Measurements from ENCODE around the gene SLC39A2. TPM values are rescaled to one million over a fixed set of nuclear protein-coding genes. Genes with fewer than 3 reads are reported as not detected.
"Not testable (repeated sequence)": the region's sequence is repeated elsewhere in the genome, so short reads cannot be mapped to it uniquely, and the experiment has no call there.

Gene SLC39A2
- total RNA-seq, 8 experiments from 2014 or later: 0.11 to 0.47 (median 0.39) TPM; not detected in 4

DNA sequence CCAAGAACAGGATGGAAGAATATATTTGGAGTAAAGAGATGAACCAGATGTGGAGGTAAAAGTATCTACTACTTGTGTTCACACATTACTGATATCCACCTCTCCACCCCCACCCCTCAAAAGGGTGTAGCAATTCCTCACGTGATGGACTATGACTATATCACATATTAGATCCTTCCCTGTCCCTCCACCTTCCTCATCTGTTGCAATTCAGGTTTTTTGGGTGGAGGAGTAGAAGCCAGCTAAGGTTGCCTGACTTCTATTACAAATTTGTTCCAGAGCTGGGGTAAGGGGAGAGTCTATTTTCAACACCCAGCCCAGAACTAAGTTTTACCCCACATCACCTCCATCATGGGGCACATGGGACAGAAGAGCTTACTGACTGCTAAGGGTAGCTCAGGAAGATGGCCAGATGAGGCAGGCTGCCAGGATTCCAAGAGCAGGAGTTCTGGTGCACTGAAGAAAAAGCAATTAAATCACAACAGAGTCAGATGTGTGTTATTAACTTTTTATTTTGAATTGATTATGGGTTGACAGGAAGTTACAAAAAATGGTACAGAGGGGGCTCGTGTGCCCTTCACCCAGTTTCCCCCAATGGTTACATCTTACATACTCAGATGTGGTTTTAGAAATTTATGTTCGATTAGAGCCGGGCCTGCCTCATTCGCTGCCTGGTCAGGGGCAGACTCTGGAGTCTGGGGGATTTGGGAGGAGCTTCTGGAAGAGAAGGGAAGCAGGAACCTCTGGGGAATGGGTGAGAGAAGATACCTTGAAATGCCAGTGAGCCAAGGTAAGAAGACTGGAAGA lies 33.4 kb downstream of the SLC39A2 start:
- no peak overlapping the region for H3K4me3 ChIP-seq

DNA sequence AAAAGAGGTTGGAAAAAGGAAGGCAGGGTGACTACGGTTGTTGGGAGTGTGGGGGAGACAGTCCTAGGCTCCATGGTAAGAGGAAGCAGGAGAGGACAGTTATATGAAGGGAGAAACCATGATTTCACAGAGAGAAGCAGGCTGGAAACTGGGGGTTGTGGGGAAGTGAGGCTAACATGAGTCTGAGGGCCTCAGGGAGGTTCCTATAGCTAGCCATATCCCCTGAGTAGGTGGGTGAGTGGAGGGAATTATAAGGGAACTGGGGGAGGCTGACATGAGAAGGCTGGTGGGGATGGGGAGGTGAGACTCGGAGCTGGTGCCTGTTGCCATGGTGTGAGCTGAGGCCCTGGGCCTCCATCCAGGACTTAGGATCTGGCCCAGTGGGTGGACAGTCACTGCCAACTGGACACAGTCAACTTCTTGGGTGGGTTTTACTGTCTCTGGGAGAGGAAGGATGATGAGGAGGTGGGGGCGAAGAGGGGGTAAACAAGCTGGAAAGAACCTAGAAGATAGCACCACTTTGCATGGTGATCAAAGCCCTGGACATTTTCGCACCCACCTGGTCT lies 34.1 kb downstream of the SLC39A2 start:
- Histone ChIP-seq H3K4me3 (no peak overlapping the region), H3K4me1 (replicated peaks in 1 of 2) (no peaks in the 10 kb centered on the region), H3K27ac (no peak overlapping the region)
- 30 to 83% (median 68%) methylated on average over 1 to 3 of the region's 4 CpGs; no CpG with 5 or more reads in 6 of the 10 experiments for WGBS, 10 experiments
- in situ Hi-C loops (cut with MboI; ENCODE audit: low pct_unique_long_range_greater_than_20kb in 2 of 9, low sequenced_read_pairs in 9 of 9, unreplicated experiment in 9 of 9): no loop called here
- ATAC-seq (replicated peaks in 6 of 8): no peak

More for the DNA sequence above, 33.4 kb downstream of the SLC39A2 start:
- 34 to 93% (median 65%) methylated on average over 1 to 4 of the region's 5 CpGs; no CpG with 5 or more reads in 4 of the 10 experiments for WGBS, 10 experiments
- in situ Hi-C loops (cut with MboI; ENCODE audit: low pct_unique_long_range_greater_than_20kb in 2 of 9, low sequenced_read_pairs in 9 of 9, unreplicated experiment in 9 of 9): no loop called here
- no peaks in the 10 kb centered on the region for H3K4me1 ChIP-seq (replicated peaks in 1 of 2)
- ATAC-seq (replicated peaks in 6 of 8): peak in 2 of 8 experiments; percentile 18 to 49
- H3K27ac ChIP-seq: no peak overlapping the region

DNA sequence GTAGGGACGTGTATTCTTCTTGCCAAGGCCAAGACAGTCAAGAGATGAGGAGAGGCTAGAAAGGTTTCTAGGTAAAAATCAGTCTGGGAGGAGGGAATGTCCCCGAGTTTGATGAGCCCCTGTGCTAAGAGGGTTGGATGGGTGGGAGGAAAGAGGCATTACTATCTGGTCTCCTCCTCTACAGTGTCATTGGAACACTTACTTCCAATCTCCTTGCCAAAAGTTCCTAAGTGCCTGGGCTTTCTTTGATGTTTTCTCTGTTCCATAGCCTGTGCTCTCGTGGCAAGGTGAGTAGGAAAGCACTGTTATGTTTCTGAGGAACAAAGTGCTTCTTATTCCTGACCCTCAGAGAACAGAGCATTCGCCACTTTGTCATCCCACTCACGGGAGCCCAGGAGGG lies 35.6 kb downstream of the SLC39A2 start, which contains the start of gene RNASE13:
Gene RNASE13, minus strand, starts transcription at position 101 of the 400 bp plus-strand sequence. CDS start 519 bp downstream, outside the sequence.
- Histone ChIP-seq H3K27ac (no peak within 1 kb of the TSS), H3K4me3 (no peak within 1 kb of the TSS), H3K4me1 (replicated peaks in 1 of 2) (no peaks in the 10 kb centered on the region)
- WGBS, 10 experiments: 16 to 100% (median 33%) methylated on average over 1 to 5 of the region's 5 CpGs
- ATAC-seq (replicated peaks in 6 of 8): no peak
- in situ Hi-C loops (cut with MboI; ENCODE audit: low pct_unique_long_range_greater_than_20kb in 2 of 9, low sequenced_read_pairs in 9 of 9, unreplicated experiment in 9 of 9): no loop called here

DNA sequence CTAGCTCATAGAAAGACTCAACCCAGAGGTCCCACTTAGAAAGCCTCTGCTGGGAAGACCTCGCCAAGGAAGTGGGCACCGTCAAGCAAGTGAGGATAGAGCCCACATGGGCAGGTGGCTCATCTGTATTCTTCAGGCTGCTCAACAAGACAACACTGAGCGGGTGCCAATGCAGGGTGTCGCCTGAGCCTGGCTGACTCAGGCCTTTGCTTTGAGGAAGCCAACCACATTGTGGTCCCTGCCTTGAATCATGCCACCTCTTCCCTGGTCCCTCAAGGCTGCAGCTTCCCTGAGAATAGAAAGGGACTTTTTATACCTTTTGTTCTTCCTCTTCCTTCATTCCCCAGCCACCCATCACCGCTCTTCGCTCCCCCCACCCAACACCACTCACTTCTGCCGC lies 37.7 kb downstream of the SLC39A2 start:
- 85 to 100% (median 90%) methylated on average over 2 to 4 of the region's 7 CpGs; no CpG with 5 or more reads in 6 of the 10 experiments for WGBS, 10 experiments
- Histone ChIP-seq H3K4me3 (no peak overlapping the region), H3K27ac (no peak overlapping the region), H3K4me1 (replicated peaks in 1 of 2) (no peaks in the 10 kb centered on the region)
- no peak for ATAC-seq (replicated peaks in 6 of 8)
- in situ Hi-C loops (cut with MboI; ENCODE audit: low pct_unique_long_range_greater_than_20kb in 2 of 9, low sequenced_read_pairs in 9 of 9, unreplicated experiment in 9 of 9): no loop called here

DNA sequence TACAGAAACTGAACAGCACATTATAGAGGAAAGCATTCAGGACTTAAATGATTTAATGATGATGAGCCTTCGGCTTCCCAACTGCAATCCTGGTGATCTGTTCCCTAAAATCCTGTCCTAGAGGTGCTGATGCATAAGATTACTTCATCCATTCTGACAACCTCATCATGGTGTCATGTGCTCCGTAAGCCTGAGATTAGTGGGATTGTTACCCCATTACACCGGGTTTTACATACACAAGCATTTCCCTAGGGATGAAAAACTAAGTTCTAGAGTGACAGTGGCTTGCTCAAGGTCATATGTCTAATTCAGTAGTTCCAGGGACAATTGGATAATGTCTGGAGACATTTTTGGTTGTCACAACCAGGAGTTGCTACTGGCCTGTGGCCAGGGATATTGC lies 38.1 kb downstream of the SLC39A2 start:
- WGBS, 10 experiments: 0 to 100% (median 83%) methylated on average over 1 to 2 of the region's 3 CpGs; no CpG with 5 or more reads in 5 of the 10 experiments
- H3K27ac ChIP-seq: no peak overlapping the region
- no peaks in the 10 kb centered on the region for H3K4me1 ChIP-seq (replicated peaks in 1 of 2)
- in situ Hi-C loops (cut with MboI; ENCODE audit: low pct_unique_long_range_greater_than_20kb in 2 of 9, low sequenced_read_pairs in 9 of 9, unreplicated experiment in 9 of 9): no loop called here
- ATAC-seq (replicated peaks in 6 of 8): peak in 1 of 8 experiments; percentile 36
- no peak overlapping the region for H3K4me3 ChIP-seq

DNA sequence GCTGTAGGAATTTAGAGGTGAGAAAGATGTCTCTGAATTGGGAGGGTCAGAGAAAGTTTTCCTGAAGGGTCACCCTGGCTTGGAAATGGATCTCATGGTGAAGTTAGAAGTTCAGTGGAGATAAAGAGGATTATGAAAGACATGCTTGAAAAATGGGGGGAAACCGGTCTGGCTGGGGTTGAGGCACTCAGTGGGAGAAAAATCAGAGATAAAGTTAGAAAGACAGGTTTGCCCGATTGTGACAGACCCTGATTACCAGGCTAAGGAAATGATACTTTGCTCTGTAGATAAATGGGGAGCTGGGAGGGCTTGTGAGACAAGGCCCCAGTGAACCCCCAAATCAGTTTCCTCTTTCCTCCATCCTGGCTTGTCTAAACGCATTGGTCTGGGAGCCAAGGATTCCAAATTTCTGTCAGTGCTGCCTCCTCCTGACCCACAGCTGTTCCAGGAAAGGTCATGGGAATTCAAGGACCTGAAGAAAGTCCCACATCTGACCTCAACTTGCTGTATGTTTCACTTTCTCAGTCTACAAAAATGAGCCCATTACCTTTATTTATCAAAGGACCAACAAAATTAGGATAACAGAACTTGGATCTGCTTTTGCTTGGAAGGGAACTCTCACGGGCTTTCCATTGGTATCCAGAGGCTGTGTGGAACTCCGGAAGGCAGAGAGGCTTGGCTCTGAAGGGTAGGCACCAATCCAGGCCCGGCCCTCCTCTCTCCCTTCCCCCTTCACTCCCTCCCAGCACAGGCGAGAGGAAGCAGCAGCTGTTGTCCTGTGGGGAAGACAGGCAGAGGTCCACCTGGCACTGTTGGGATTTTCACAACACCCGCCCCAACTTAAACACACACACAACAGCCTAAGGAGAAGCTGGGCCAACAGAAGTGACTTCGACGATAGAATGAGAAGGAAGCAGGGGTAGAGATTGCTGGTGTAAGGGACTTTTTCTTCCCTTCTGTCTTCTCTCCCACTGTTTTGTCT lies 39.6 kb downstream of the SLC39A2 start:
- Histone ChIP-seq H3K27ac (no peak overlapping the region), H3K4me3 (no peak overlapping the region), H3K4me1 (replicated peaks in 1 of 2) (no peaks in the 10 kb centered on the region)
- peak in 3 of 8 experiments; percentile 46 to 71 (median 57) for ATAC-seq (replicated peaks in 6 of 8)
- in situ Hi-C loops (cut with MboI; ENCODE audit: low pct_unique_long_range_greater_than_20kb in 2 of 9, low sequenced_read_pairs in 9 of 9, unreplicated experiment in 9 of 9): no loop called here
- 21 to 80% (median 56%) methylated on average over 1 to 9 of the region's 10 CpGs for WGBS, 10 experiments

DNA sequence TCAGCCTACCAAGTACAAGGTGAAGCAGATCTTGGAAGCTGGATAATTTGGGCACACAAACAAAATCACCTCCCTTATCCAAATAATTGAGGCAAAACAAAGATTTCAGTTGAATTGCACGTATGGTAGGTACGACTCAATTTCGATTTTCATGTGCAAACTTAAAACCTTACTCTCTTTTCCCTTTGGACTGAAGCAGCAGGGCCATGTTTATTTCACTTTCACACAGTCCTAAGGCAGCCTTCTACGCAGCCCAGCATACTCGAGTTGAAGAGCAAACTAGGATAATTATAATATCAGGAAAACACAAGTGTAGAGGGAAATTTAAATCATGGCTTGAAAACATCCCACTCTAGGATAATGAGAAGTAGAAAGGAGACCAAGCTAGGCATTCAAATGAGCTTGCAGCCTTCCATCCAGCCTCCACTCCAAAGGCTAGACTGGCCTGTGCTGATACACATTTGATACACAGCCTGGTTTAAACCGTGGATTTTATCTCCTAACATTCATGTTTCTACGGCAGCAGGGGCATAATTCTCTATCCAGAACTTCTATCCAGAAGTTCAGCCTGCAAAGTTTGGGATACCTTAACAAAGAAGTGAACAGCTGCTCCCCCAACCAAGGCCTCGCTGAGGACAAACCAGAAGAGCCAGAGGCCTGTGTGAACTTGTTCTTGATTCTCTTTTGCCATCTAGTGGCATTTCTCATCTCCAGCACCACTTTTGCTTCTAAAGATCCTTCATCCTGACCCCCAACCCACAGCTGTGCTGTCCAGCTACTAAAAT lies 40.7 kb downstream of the SLC39A2 start:
- H3K27ac ChIP-seq: no peak overlapping the region
- no peaks in the 10 kb centered on the region for H3K4me1 ChIP-seq (replicated peaks in 1 of 2)
- ATAC-seq (replicated peaks in 6 of 8): peak; percentile 69 to 91 (median 78)
- WGBS, 10 experiments: 55 to 90% (median 64%) methylated on average over 2 to 8 of the region's 8 CpGs; no CpG with 5 or more reads in 1 of the 10 experiments
- no peak overlapping the region for H3K4me3 ChIP-seq
- in situ Hi-C loops (cut with MboI; ENCODE audit: low pct_unique_long_range_greater_than_20kb in 2 of 9, low sequenced_read_pairs in 9 of 9, unreplicated experiment in 9 of 9): no loop called here

DNA sequence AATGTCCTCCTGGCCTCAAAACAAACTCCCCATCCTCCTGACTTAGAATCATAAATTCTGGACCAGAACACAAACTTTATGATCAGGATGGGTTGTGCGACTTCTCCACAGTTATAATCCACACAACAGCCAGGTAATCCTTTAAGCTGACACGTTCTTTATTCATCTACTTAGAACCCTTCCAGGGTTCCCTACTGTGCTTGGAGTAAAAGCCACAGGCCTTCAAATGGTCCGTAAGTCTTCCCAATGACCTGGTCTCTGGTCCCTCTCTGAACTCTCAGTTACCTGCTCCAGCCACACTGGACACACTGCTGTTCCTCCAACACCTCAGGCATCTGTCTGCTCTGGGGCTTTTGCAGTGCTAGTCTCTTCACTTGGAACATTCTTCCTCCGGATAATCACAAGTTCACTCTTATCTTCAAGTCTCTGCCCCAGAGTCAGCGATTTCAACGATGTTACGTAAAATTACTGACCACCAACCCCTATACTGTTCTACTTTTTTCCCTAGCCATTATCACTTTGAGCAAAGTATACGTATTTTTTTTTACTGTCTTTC lies 41.4 kb downstream of the SLC39A2 start:
- H3K4me3 ChIP-seq: no peak overlapping the region
- no peak overlapping the region for H3K27ac ChIP-seq
- WGBS, 10 experiments: 67 to 88% (median 82%) methylated on average over 2 to 8 of the region's 8 CpGs
- in situ Hi-C loops (cut with MboI; ENCODE audit: low pct_unique_long_range_greater_than_20kb in 2 of 9, low sequenced_read_pairs in 9 of 9, unreplicated experiment in 9 of 9): no loop called here
- H3K4me1 ChIP-seq (replicated peaks in 1 of 2): no peaks in the 10 kb centered on the region
- no peak for ATAC-seq (replicated peaks in 6 of 8)

DNA sequence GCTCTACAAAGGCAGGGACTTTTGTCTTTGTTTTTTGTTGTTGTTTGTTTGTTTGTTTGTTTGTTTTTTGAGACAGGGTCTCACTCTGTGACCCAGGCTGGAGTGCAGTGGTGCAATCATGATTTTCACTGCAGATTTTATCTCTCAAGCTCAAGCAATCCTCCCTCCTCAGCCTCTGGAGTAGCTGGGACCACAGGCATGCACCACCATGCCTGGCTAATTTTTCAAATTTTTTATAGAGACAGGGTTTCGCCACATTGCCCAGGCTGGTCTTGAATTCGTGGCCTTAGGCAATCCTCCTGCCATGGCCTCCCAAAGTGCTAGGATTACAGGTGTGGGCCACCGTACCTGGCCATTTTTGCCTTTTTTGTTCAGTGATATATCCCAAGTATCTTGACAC lies 41.8 kb downstream of the SLC39A2 start:
- H3K4me1 ChIP-seq (replicated peaks in 1 of 2); in situ Hi-C loops (cut with MboI; ENCODE audit: low pct_unique_long_range_greater_than_20kb in 2 of 9, low sequenced_read_pairs in 9 of 9, unreplicated experiment in 9 of 9); H3K4me3 ChIP-seq; ATAC-seq (replicated peaks in 6 of 8); H3K27ac ChIP-seq: not testable (repeated sequence)
- WGBS, 10 experiments: 36 to 100% (median 75%) methylated on average over 1 to 3 of the region's 3 CpGs; no CpG with 5 or more reads in 3 of the 10 experiments

DNA sequence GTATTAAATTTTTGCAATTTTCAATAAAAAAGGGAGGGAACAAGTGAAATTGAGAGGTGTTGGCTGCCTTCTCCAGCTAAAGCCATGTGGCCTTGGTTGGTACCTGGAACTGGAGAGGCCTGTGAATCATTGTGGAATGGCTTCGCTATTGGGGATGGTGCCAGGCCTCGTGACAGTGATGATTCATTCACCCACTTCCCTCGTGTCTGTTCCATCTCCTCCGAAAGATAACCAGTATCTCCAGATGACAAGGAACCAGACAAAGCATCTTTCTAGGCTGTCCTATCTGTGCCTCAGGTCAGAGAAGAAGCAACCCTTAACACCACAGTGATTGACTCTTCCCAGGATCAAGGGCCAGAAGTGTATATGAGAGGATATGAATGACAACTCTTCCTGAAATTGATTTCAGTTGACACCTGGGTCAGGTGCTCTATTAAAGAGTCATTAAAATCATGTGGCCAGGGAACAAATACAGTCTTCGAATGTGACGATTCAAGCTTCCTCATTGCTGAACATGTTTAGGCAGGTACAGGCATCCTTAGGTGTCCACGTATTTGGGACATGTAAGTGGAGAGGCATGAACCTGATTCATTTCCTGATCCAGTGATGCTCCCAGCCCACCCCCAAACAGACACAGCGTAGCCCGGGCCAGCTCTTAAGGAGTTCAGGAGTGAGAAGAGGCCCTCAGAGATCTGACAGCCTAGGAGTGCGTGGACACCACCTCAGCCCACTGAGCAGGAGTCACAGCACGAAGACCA lies 42.8 kb downstream of the SLC39A2 start, which contains the start of gene RNASE7:
Gene RNASE7, plus strand, starts transcription at position 687 of the 758 bp plus-strand sequence. CDS start 631 bp downstream, outside the sequence.
- 17 to 82% (median 77%) methylated on average over 2 to 10 of the region's 11 CpGs; no CpG with 5 or more reads in 2 of the 10 experiments for WGBS, 10 experiments
- ATAC-seq (replicated peaks in 6 of 8): peak in 2 of 8 experiments; percentile 24 to 43
- no peaks in the 10 kb centered on the region for H3K4me1 ChIP-seq (replicated peaks in 1 of 2)
- no peak within 1 kb of the TSS for H3K4me3 ChIP-seq
- no peak within 1 kb of the TSS for H3K27ac ChIP-seq
- in situ Hi-C loops (cut with MboI; ENCODE audit: low pct_unique_long_range_greater_than_20kb in 2 of 9, low sequenced_read_pairs in 9 of 9, unreplicated experiment in 9 of 9): no loop called here

DNA sequence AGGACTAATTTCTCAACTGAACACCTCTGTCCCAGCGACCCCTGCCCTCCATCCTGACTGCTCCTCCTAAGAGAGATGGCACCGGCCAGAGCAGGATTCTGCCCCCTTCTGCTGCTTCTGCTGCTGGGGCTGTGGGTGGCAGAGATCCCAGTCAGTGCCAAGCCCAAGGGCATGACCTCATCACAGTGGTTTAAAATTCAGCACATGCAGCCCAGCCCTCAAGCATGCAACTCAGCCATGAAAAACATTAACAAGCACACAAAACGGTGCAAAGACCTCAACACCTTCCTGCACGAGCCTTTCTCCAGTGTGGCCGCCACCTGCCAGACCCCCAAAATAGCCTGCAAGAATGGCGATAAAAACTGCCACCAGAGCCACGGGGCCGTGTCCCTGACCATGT lies 43.8 kb downstream of the SLC39A2 start:
- no peaks in the 10 kb centered on the region for H3K4me1 ChIP-seq (replicated peaks in 1 of 2)
- WGBS, 10 experiments: 20 to 92% (median 67%) methylated on average over 1 to 7 of the region's 8 CpGs; no CpG with 5 or more reads in 1 of the 10 experiments
- ATAC-seq (replicated peaks in 6 of 8): peak in 3 of 8 experiments; percentile 24 to 33 (median 26)
- in situ Hi-C loops (cut with MboI; ENCODE audit: low pct_unique_long_range_greater_than_20kb in 2 of 9, low sequenced_read_pairs in 9 of 9, unreplicated experiment in 9 of 9): no loop called here
- no peak overlapping the region for H3K4me3 ChIP-seq
- H3K27ac ChIP-seq: no peak overlapping the region

Data from motor neuron (in vitro differentiated cells).